Measurements from ENCODE around the gene UST. TPM values are rescaled to one million over a fixed set of nuclear protein-coding genes. Genes with fewer than 3 reads are reported as not detected.

The UST gene
- total and polyA plus RNA-seq, 7 donors = 0.79 to 2.6 (median 2.0) TPM

DNA sequence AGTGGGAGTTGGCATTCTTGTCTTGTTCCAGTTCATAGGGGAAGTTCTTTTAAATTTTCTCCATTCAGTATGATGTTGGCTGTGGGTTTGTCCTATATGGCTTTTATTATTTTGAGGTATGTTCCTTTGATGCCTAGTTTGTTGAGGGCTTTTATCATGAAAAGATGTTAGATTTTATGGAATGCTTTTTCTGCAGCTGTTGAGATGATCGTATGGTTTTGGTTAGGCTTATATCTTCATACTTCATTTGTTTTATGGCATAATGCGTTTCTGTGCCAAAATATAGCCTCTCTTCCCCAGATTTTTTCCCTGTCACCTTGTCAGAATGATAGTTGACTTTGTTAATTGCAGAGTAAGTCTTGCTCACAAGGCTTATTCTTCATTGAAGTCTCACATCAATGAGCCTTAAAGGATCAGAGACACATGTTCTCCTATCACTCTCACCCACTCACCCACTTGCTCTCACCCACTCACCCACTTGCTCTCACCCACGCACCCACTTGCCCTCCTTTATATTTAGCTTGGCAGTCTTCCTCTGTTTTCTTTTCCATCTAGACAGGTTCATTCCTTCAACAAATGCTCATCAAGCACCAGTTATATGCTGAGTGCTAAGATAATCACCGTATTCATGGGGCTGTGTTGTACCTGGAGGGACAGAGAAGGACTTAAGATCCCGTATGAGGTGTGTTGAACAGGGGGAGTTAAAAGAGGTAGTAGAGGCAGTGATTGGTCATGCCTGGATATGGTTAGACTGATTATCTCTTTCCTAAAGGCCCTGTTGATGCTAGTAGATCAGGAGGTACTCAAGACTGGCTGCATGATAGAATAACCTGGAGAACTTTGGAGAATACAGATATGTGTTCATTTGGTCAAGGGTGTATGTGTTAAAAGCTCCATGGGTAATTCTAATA is 19.3 kb downstream of the UST start:
- Histone ChIP-seq H3K9me3 (no peaks in the 10 kb centered on the region), H3K27me3 (ENCODE audit: insufficient read depth in 3 of 3, low read length in 2 of 3) (no peaks in the 10 kb centered on the region), H3K4me3 (no peak overlapping the region), H3K4me1 (no peaks in the 10 kb centered on the region), H3K27ac (no peak overlapping the region), H3K36me3 (ENCODE audit: insufficient read depth in 1 of 2, low read depth in 1 of 2) (no peaks in the 10 kb centered on the region)
- TF ChIP-seq, protein P1, sequence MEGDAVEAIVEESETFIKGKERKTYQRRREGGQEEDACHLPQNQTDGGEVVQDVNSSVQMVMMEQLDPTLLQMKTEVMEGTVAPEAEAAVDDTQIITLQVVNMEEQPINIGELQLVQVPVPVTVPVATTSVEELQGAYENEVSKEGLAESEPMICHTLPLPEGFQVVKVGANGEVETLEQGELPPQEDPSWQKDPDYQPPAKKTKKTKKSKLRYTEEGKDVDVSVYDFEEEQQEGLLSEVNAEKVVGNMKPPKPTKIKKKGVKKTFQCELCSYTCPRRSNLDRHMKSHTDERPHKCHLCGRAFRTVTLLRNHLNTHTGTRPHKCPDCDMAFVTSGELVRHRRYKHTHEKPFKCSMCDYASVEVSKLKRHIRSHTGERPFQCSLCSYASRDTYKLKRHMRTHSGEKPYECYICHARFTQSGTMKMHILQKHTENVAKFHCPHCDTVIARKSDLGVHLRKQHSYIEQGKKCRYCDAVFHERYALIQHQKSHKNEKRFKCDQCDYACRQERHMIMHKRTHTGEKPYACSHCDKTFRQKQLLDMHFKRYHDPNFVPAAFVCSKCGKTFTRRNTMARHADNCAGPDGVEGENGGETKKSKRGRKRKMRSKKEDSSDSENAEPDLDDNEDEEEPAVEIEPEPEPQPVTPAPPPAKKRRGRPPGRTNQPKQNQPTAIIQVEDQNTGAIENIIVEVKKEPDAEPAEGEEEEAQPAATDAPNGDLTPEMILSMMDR (IDR thresholded peaks at IDR 0.05) = no peak
- intact Hi-C loops (cut with DNase I) = no loop called here
- 78 to 85% (median 80%) methylated on average over 5 of the region's 5 CpGs for WGBS, 3 donors
- ATAC-seq = no peak
- no peak for DNase-seq

DNA sequence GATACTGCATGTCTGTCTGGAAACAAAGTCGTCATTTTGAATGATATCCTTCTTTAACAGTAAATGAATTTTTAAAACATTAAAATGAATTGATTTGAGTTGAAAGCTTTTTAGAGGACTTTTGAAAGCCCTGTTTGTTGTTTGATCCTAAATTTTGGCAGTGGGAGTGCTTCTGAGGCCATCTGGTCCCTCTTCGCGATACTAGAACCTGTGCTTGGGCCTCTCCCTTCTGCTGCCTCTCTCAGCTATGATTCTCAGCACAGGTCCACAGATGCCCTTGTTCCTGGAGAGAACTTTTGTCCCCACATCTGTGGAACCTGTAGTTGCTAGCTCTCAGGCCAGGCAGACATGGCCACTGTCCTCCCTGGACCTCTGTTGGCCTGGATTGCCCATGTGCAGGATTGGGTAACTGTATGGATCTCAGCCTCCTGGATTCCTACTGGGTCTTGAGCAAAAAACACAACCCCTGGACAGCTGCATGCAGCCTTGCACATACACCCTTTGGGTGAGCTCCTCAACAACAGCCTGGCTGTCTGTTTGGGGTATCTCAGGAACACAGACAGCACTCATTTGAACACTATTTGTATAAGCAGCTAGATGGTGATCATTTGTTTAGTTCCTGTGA is 21.9 kb downstream of the UST start:
- Histone ChIP-seq H3K27ac (no peak overlapping the region), H3K27me3 (ENCODE audit: insufficient read depth in 3 of 3, low read length in 2 of 3) (no peaks in the 10 kb centered on the region), H3K36me3 (ENCODE audit: insufficient read depth in 1 of 2, low read depth in 1 of 2) (no peaks in the 10 kb centered on the region), H3K4me3 (no peak overlapping the region), H3K4me1 (no peaks in the 10 kb centered on the region), H3K9me3 (no peaks in the 10 kb centered on the region)
- no peak for DNase-seq
- TF ChIP-seq, protein P1 (IDR thresholded peaks at IDR 0.05) = no peak
- intact Hi-C loops (cut with DNase I) = no loop called here
- no peak for ATAC-seq
- 83 to 90% (median 89%) methylated on average over 3 of the region's 3 CpGs for WGBS, 3 donors

DNA sequence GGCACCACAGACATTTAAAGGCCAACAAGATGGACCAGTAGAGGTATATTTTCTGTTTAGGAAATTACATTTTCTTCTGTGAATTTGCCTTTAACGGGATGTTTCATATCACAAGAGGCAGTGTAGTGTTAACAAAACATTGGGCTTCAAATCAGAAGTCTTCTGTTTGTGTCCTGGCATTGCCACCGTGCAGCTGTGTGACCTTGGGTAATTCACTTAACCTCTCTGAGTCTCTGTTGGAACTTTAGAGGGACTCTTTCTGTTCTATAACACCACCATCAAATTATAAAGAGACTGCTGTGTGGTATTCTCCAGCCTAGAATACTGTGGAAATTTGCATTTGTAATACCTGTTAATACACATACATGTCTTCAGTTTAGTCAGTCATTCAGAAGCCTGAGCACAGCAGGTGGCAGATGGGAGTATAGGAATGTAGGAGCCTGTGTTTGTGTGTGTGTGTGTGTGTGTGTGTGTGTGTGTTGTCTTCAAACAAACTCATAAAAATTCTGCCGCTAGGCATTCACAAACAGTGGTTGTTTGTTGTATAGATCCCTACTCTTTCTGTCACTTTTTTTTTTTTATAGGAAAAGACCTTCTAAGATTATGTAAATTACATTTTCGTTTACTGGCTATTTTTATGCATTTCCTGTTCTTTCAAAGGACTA is 22.6 kb downstream of the UST start:
- TF ChIP-seq, protein P1 (IDR thresholded peaks at IDR 0.05) = no peak
- Histone ChIP-seq H3K4me3 (no peak overlapping the region), H3K36me3 (ENCODE audit: insufficient read depth in 1 of 2, low read depth in 1 of 2) (no peaks in the 10 kb centered on the region), H3K4me1 (no peaks in the 10 kb centered on the region), H3K9me3 (no peaks in the 10 kb centered on the region), H3K27me3 (ENCODE audit: insufficient read depth in 3 of 3, low read length in 2 of 3) (no peaks in the 10 kb centered on the region), H3K27ac (no peak overlapping the region)
- no peak for DNase-seq
- WGBS, 3 donors = 67 to 84% (median 79%) methylated on average over 4 of the region's 4 CpGs
- no peak for ATAC-seq
- intact Hi-C loops (cut with DNase I) = no loop called here

DNA sequence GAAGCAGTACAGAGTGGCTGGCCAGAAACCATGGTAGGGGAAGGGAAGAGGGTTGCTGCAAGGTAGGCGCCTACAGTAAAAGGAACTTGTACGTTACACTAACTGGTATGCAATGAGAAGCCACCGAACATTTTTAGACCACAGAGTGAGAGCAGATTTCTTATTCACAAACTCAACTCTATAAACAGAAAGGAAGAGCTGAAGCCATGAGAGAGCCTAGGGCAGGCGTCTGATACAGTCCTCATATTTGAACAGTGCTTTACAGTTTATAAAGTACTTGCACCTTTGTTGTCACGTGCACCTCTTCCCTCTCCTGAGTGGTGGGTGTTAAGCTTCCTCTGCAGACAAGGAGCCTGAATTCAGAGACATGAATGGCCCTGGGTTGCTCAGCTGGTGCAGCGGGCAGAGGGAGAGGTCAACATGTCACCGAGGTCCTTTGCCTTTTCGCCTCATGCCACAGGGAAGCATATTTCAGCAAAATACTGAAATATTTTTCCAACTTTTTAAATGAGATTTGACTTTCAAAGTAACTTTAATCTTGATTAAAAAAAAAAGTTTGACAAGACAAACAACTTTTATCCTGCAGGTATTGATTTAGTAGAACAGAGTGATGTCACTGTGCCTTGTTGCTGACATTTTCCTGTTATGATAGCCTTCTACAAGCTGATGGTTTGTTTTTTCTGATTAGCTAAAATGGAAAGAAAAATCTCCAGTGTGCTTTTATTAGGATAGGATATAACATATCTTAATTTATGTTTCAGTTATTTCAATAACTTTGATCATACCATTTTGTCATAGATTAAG is 23.8 kb downstream of the UST start:
- Histone ChIP-seq H3K9me3 (no peaks in the 10 kb centered on the region), H3K36me3 (ENCODE audit: insufficient read depth in 1 of 2, low read depth in 1 of 2) (no peaks in the 10 kb centered on the region), H3K4me1 (no peaks in the 10 kb centered on the region), H3K27me3 (ENCODE audit: insufficient read depth in 3 of 3, low read length in 2 of 3) (no peaks in the 10 kb centered on the region), H3K4me3 (no peak overlapping the region), H3K27ac (no peak overlapping the region)
- no peak for DNase-seq
- 89 to 90% (median 90%) methylated on average over 8 of the region's 8 CpGs for WGBS, 3 donors
- TF ChIP-seq, protein P1 (IDR thresholded peaks at IDR 0.05) = no peak
- intact Hi-C loops (cut with DNase I) = no loop called here
- no peak for ATAC-seq

Data from psoas muscle (tissue), 8 donors.